CD14-positive monocyte (primary cell): Measurements from ENCODE around the gene SLC25A26. TPM values are rescaled to one million over a fixed set of nuclear protein-coding genes. Genes with fewer than 3 reads are reported as not detected.

ENCODE experiments used
- DNase-seq, 3 donors: peaks; one replicate each; pipeline ENCODE4 v3.0.0-alpha.2; 2011 to 2022
- H2AFZ ChIP-seq: 2 replicates; pipeline ENCODE4 v1.6.0; 2012; ENCODE audit warnings: mild to moderate bottlenecking, low read depth, low read length, inconsistent platforms; ENCODE audit not compliant: insufficient read depth, poor library complexity, severe bottlenecking
- H3K27ac ChIP-seq, 2 donors: 1 replicate in 1 of 2; 2 replicates in 1 of 2; pipeline ENCODE4 v1.5.1; 2012 to 2013; ENCODE audit warnings: low read length in 2 of 2, control low read depth in 1 of 2, inconsistent platforms in 1 of 2, low read depth in 1 of 2, mild to moderate bottlenecking in 1 of 2
- H3K27me3 ChIP-seq, 2 donors: one replicate each; pipeline versions ENCODE4 v1.6.0 to v1.6.1; 2011 to 2013; ENCODE audit warnings: low read length in 2 of 2; ENCODE audit not compliant: control insufficient read depth in 2 of 2, insufficient read depth in 2 of 2
- H3K36me3 ChIP-seq, 2 donors: replicated peaks in 1 of 2; 1 replicate in 1 of 2; 2 replicates in 1 of 2; pipeline versions ENCODE4 v1.5.1 to v1.6.1; 2012 to 2013; ENCODE audit warnings: low read length in 2 of 2, control low read depth in 1 of 2, inconsistent platforms in 1 of 2, mild to moderate bottlenecking in 1 of 2; ENCODE audit not compliant: insufficient read depth in 2 of 2, control insufficient read depth in 1 of 2
- H3K4me1 ChIP-seq, 2 donors: 1 replicate in 1 of 2; 2 replicates in 1 of 2; pipeline versions ENCODE4 v1.5.1 to v1.6.1; 2012 to 2013; ENCODE audit warnings: low read length in 2 of 2, control low read depth in 1 of 2, inconsistent platforms in 1 of 2, mild to moderate bottlenecking in 1 of 2, moderate library complexity in 1 of 2; ENCODE audit not compliant: insufficient read depth in 2 of 2, control insufficient read depth in 1 of 2
- H3K4me2 ChIP-seq: replicated peaks from 2 replicates; pipeline ENCODE3; 2012; ENCODE audit warnings: low read length, moderate library complexity, mild to moderate bottlenecking; ENCODE audit not compliant: poor library complexity, severe bottlenecking; ENCODE audit errors: extremely low read depth
- H3K4me3 ChIP-seq, 3 experiments: fragments of 200-600 bp in 1 of 3; sonication (generic) in 1 of 3; replicated peaks in 1 of 3; 1 replicate in 2 of 3; 2 replicates in 1 of 3; pipeline ENCODE4 v1.5.1; 2011 to 2013; ENCODE audit warnings: low read length in 3 of 3, mild to moderate bottlenecking in 3 of 3, control low read depth in 2 of 3, low read depth in 2 of 3, inconsistent platforms in 1 of 3, moderate library complexity in 1 of 3
- H3K79me2 ChIP-seq: 2 replicates; pipeline ENCODE4 v1.6.0; 2012; ENCODE audit warnings: mild to moderate bottlenecking, control low read depth, inconsistent platforms, low read length, moderate library complexity; ENCODE audit not compliant: insufficient read depth
- H3K9ac ChIP-seq: 2 replicates; pipeline ENCODE4 v1.6.0; 2017; ENCODE audit warnings: low read length, mild to moderate bottlenecking; ENCODE audit not compliant: insufficient read depth, poor library complexity, severe bottlenecking
- H3K9me3 ChIP-seq, 2 donors: replicated peaks in 1 of 2; 1 replicate in 1 of 2; 2 replicates in 1 of 2; pipeline versions ENCODE4 v1.5.1 to v1.6.1; 2012 to 2013; ENCODE audit warnings: low read length in 2 of 2, control low read depth in 1 of 2; ENCODE audit not compliant: control insufficient read depth in 1 of 2, insufficient read depth in 1 of 2
- H4K20me1 ChIP-seq: 2 replicates; pipeline ENCODE4 v1.6.0; 2012; ENCODE audit warnings: mild to moderate bottlenecking, low read length, control low read depth, moderate library complexity; ENCODE audit not compliant: insufficient read depth
- H3K27ac Mint-ChIP-seq, 7 donors: one replicate each; pipeline ENCODE4 v1.8.0; 2020; ENCODE audit warnings: mild to moderate bottlenecking in 7 of 7, mixed read lengths in 7 of 7, moderate library complexity in 6 of 7, inconsistent platforms in 2 of 7
- H3K27me3 Mint-ChIP-seq, 3 donors: one replicate each; pipeline ENCODE4 v1.8.0; 2021 to 2022; ENCODE audit warnings: low read depth in 3 of 3, mild to moderate bottlenecking in 3 of 3, mixed read lengths in 3 of 3, moderate library complexity in 3 of 3, inconsistent platforms in 1 of 3
- H3K36me3 Mint-ChIP-seq, 2 donors: one replicate each; pipeline ENCODE4 v1.8.0; 2020; ENCODE audit warnings: mixed read lengths in 2 of 2, inconsistent platforms in 1 of 2, mild to moderate bottlenecking in 1 of 2
- H3K4me1 Mint-ChIP-seq: one replicate; pipeline ENCODE4 v1.8.0; 2020; ENCODE audit warnings: mild to moderate bottlenecking, mixed read lengths
- H3K4me3 Mint-ChIP-seq, 2 donors: one replicate each; pipeline ENCODE4 v1.8.0; 2020; ENCODE audit warnings: mild to moderate bottlenecking in 2 of 2, mixed read lengths in 2 of 2, moderate library complexity in 1 of 2
- H3K9me3 Mint-ChIP-seq, 7 donors: one replicate each; pipeline ENCODE4 v1.8.0; 2020 to 2022; ENCODE audit warnings: mixed read lengths in 7 of 7, mild to moderate bottlenecking in 6 of 7, moderate library complexity in 6 of 7, inconsistent platforms in 2 of 7
- CTCF ChIP-seq: fragments of 200-600 bp; IDR thresholded peaks from one replicate; pipeline ENCODE4 v1.8.0; 2022; ENCODE audit warnings: antibody characterized with exemption, mild to moderate bottlenecking
- WGBS: methylation state at CpG from one replicate; pipeline ENCODE4 v1.1.5; 2013; ENCODE audit warnings: missing lambda C conversion rate; ENCODE audit not compliant: insufficient coverage; 5-methylcytosine and 5-hydroxymethylcytosine counted together
- intact Hi-C, 2 donors: fragments of 100-400 bp; cut with micrococcal nuclease; formaldehyde crosslinking; loops; one replicate each; pipeline versions ENCODE4 v1.15.0 to v1.15.1; 2023
- polyA plus RNA-seq, 3 donors: library from polyadenylated mRNA; depleted of rRNA in 1 of 3; unstranded in 2 of 3; stranded (reverse) in 1 of 3; fragments of 300-500 nt in 2 of 3; fragments of >200 nt in 1 of 3; fragmentation: Illumina TruSeq in 2 of 3; gene quantifications; 1 replicate in 2 of 3; 2 replicates in 1 of 3; pipeline ENCODE4 v1.2.3, GENCODE V29; 2012 to 2021

SLC25A26 gene
- polyA plus RNA-seq, 3 donors, result 11.6 to 23.0 (median 14.4) TPM

- Histone ChIP-seq H3K4me2 (no peak overlapping the region), H3K4me3 (no peak overlapping the region), H3K27me3 (no peaks in the 10 kb centered on the region), H3K4me1 (peaks cover 0 to 3% of the 10 kb centered on the region in 2 donors), H3K27ac (no peak overlapping the region), H3K36me3 (no peaks in the 10 kb centered on the region), H4K20me1 (no peaks in the 10 kb centered on the region), H3K79me2 (no peaks in the 10 kb centered on the region), H2AFZ (no peak overlapping the region), H3K9ac (no peak overlapping the region), H3K9me3 (no peaks in the 10 kb centered on the region)
- intact Hi-C loops, result loop anchor here in 1 of 2 donors (5.0 kb wide), 1 partner anchor 563 kb away; no protein-coding TSS in a partner anchor
- Mint-ChIP-seq H3K9me3 (peaks cover 0 to 4% (median 0%) of the 10 kb centered on the region in 7 donors), H3K27me3 (no peaks in the 10 kb centered on the region), H3K4me3 (no peak overlapping the region), H3K27ac (no peak overlapping the region), H3K36me3 (peaks cover 6 to 16% of the 10 kb centered on the region in 2 donors), H3K4me1 (peaks cover 7% of the 10 kb centered on the region)
- WGBS, result 94% methylated on average over 5 of the region's 9 CpGs
- TF ChIP-seq CTCF, result no peak
- no peak for DNase-seq
Measured at GRCh38 chr3:66259566-66260255, 38.9 kb downstream of the SLC25A26 start.

- Histone ChIP-seq H3K27me3 (no peaks in the 10 kb centered on the region), H3K4me2 (no peak overlapping the region), H3K9me3 (no peaks in the 10 kb centered on the region), H3K4me1 (peaks cover 0 to 3% of the 10 kb centered on the region in 2 donors), H3K27ac (no peak overlapping the region), H4K20me1 (no peaks in the 10 kb centered on the region), H3K9ac (no peak overlapping the region), H3K79me2 (no peaks in the 10 kb centered on the region), H3K4me3 (no peak overlapping the region), H2AFZ (no peak overlapping the region), H3K36me3 (no peaks in the 10 kb centered on the region)
- intact Hi-C loops, result no loop called here
- DNase-seq, result no peak
- no peaks in the 10 kb centered on the region for H3K27me3 Mint-ChIP-seq
- no peak overlapping the region for H3K4me3 Mint-ChIP-seq
- no peak overlapping the region for H3K27ac Mint-ChIP-seq
- H3K9me3 Mint-ChIP-seq, result peaks cover 0 to 4% (median 0%) of the 10 kb centered on the region in 7 donors
- H3K4me1 Mint-ChIP-seq, result peaks cover 7% of the 10 kb centered on the region
- no CpG with 5 or more reads among the region's 4 CpGs for WGBS
- peaks cover 8 to 20% of the 10 kb centered on the region in 2 donors for H3K36me3 Mint-ChIP-seq
- no peak for TF ChIP-seq CTCF
Measured at GRCh38 chr3:66260431-66260830, 39.6 kb downstream of the SLC25A26 start.
